ENCODE results near the gene RAB27A. TPM values are rescaled to one million over a fixed set of nuclear protein-coding genes. Genes with fewer than 3 reads are reported as not detected.

RAB27A gene
- total RNA-seq, 1 donor from 2014 or later = 98.6 TPM

DNA sequence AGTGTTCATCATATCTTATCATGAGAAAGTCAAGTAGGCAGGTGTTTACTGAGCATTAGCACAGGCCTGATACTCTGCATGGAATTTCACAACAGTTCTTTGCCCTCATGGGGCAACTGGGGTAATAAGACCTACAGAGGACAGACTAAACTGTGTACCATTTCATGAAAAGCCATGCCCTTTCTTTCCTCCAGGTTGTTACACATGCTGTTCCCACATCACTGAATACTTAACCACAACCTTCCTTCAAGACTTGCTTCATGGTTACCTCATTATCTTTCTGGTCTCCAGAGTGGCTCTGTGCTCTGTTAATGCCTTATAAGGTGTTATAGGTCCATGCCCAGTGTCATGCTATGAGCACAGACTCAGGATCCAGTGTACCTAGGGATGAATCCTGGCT lies 64.7 kb downstream of the RAB27A start:
- Mint-ChIP-seq H3K27me3 (ENCODE audit: insufficient read depth) (no peaks in the 10 kb centered on the region), H3K27ac (peak overlapping the region; percentile 18), H3K4me3 (no peak overlapping the region), H3K9me3 (no peaks in the 10 kb centered on the region), H3K4me1 (ENCODE audit: low read depth) (peaks cover 60% of the 10 kb centered on the region), H3K36me3 (ENCODE audit: low read depth) (peaks cover 55% of the 10 kb centered on the region)
- peak; percentile 11 for DNase-seq (ENCODE audit: low spot score)
- intact Hi-C loops (cut with micrococcal nuclease) = no loop called here

DNA sequence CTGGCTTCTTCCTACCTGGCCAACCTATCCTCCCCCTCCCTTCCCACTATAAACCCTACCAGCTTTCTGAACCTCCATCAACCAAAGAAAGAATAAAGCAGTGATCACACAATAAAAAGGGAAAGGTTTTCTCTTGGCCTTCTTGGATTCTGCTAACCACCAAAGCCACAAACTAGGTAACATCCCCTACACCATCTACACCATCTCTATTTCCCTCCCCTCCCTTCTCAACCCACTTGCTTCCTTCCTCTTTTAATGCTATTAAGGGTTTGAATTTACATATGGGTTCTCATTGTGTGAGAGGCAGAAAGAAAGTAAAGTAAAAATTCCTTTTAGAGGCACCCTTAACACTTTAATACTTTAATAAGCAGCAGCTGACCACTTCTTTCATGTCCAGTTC lies 67.0 kb downstream of the RAB27A start:
- no peaks in the 10 kb centered on the region for H3K9me3 Mint-ChIP-seq
- no peaks in the 10 kb centered on the region for H3K27me3 Mint-ChIP-seq (ENCODE audit: insufficient read depth)
- H3K27ac Mint-ChIP-seq = peak overlapping the region; percentile 98
- intact Hi-C loops (cut with micrococcal nuclease) = loop anchor here (1.0 kb wide), 1 partner anchor 15 kb away; no protein-coding TSS in a partner anchor
- H3K36me3 Mint-ChIP-seq (ENCODE audit: low read depth) = peaks cover 48% of the 10 kb centered on the region
- DNase-seq (ENCODE audit: low spot score) = no peak
- H3K4me3 Mint-ChIP-seq = peak overlapping the region; percentile 40
- peaks cover 78% of the 10 kb centered on the region for H3K4me1 Mint-ChIP-seq (ENCODE audit: low read depth)

DNA sequence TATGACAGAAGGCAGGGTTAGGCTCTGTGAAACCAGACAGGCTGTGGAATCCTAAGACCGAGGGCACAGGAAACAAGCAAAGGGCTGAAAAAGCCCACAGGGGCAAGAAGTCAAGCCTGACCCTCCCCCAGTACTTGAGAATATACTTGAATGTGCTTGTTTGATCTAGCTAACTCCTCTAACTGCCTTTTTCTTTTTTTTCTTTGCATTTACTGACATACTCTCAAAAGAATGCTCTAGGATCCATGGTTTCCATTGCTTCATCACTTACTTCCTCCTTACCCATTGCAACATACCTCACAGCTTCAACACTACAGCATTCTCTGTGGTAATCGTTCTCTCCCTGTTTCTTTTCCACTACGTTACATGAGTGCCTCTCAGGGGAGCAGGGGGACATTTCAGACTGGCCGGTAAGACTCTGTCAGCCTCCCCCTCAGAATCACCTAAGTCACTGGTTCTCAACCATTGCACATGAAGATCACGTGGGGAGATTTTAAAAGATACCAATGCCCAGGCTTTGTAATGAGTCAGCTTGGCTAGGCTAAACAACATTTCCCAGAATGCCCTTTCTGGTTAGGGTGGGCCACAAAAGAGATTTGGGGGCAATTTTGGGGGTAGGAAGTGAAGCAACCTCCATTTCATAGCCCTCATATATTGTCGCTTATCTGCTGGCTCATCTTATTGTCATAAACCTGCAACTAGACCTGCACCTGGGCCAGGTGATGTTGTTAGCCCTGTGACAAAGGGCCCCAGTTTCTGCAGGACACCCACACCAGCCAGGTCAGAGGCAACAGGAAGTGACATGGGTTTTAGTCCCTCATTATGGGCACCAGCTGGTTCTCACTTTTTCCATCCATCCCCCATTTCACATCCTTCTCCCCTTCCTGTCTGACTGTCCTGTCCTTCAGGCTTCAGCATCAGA lies 68.3 kb downstream of the RAB27A start:
- DNase-seq (ENCODE audit: low spot score) = peak; percentile 3

DNA sequence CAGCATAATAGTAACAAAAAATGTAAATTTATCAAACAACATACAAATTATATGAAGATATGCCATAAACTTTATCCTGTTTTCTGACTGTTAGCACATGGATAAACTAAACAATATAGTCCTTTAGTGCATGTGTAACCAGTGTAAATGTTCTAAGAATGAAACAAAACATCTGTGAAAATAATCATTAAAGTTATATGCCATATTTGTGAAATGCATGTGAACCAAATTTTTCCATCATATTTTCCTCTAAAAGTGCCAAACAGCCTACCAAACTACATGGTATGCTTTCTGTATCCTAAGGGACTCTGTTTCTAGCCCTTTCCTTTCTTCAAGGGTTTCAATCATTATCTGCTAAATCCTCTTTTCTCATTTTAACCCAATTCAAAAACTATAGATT lies 69.0 kb downstream of the RAB27A start:
- intact Hi-C loops (cut with micrococcal nuclease) = loop anchor here (1.0 to 2.0 kb wide), 3 partner anchors 34 to 188 kb away; partner anchors contain the start of genes CCPG1 and PIERCE2
- H3K27me3 Mint-ChIP-seq (ENCODE audit: insufficient read depth) = no peaks in the 10 kb centered on the region
- peak overlapping the region; percentile 98 for H3K27ac Mint-ChIP-seq
- no peaks in the 10 kb centered on the region for H3K9me3 Mint-ChIP-seq
- no peak for DNase-seq (ENCODE audit: low spot score)
- peaks cover 46% of the 10 kb centered on the region for H3K36me3 Mint-ChIP-seq (ENCODE audit: low read depth)
- H3K4me1 Mint-ChIP-seq (ENCODE audit: low read depth) = peaks cover 72% of the 10 kb centered on the region
- peak overlapping the region; percentile 63 for H3K4me3 Mint-ChIP-seq

More for the DNA sequence above, 68.3 kb downstream of the RAB27A start:
- peaks cover 48% of the 10 kb centered on the region for H3K36me3 Mint-ChIP-seq (ENCODE audit: low read depth)
- H3K9me3 Mint-ChIP-seq = no peaks in the 10 kb centered on the region
- H3K4me3 Mint-ChIP-seq = peak overlapping the region; percentile 63
- intact Hi-C loops (cut with micrococcal nuclease) = loop anchor here (1.0 to 2.0 kb wide), 4 partner anchors 16 to 187 kb away; partner anchors contain the start of genes CCPG1 and PIERCE2
- H3K4me1 Mint-ChIP-seq (ENCODE audit: low read depth) = peaks cover 78% of the 10 kb centered on the region
- no peaks in the 10 kb centered on the region for H3K27me3 Mint-ChIP-seq (ENCODE audit: insufficient read depth)
- H3K27ac Mint-ChIP-seq = peak overlapping the region; percentile 98

DNA sequence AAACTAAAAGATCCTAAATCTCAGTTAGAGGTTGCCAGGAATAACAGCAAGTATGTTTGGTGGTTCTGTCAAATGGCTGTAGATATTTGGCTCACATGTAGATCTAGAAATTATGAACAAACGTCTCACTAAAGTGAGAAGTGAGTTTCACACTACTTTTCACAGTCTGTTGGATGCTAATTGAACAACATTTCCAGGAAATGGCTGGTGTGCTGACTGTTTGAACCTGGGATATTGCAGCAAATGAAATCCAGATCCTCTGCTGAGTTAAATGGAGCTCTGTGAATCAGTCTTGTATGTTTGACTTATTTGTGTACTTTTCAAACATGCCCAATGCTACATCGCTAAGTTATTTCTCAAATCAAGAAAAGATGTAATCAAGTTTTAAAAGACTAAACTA lies 71.6 kb downstream of the RAB27A start:
- H3K4me3 Mint-ChIP-seq = no peak overlapping the region
- H3K27me3 Mint-ChIP-seq (ENCODE audit: insufficient read depth) = no peaks in the 10 kb centered on the region
- DNase-seq (ENCODE audit: low spot score) = no peak
- peaks cover 41% of the 10 kb centered on the region for H3K36me3 Mint-ChIP-seq (ENCODE audit: low read depth)
- H3K27ac Mint-ChIP-seq = no peak overlapping the region
- no peaks in the 10 kb centered on the region for H3K9me3 Mint-ChIP-seq
- peaks cover 50% of the 10 kb centered on the region for H3K4me1 Mint-ChIP-seq (ENCODE audit: low read depth)
- intact Hi-C loops (cut with micrococcal nuclease) = no loop called here

DNA sequence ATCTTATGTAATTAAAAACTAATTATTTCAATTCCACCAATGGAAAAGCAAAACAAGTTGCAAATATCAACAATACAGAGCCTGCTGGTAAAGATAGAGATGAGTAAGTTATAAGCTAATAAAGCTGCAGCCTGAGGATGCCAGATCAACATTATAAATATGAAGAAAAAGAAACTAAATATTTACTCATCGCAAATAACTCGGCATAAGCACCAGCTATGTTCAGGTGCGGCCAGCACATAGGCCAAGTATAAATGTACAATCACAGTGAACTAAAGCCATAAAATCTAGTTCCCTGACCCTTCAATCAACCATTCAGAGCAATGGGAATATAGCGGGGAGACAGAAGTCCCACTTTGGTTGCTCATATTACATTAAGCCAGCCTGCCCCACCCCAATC lies 85.1 kb downstream of the RAB27A start:
- H3K27me3 Mint-ChIP-seq (ENCODE audit: insufficient read depth) = no peaks in the 10 kb centered on the region
- H3K4me3 Mint-ChIP-seq = no peak overlapping the region
- DNase-seq (ENCODE audit: low spot score) = no peak
- intact Hi-C loops (cut with micrococcal nuclease) = no loop called here
- H3K27ac Mint-ChIP-seq = no peak overlapping the region
- H3K9me3 Mint-ChIP-seq = no peaks in the 10 kb centered on the region
- H3K36me3 Mint-ChIP-seq (ENCODE audit: low read depth) = peaks cover 20% of the 10 kb centered on the region
- no peaks in the 10 kb centered on the region for H3K4me1 Mint-ChIP-seq (ENCODE audit: low read depth)

DNA sequence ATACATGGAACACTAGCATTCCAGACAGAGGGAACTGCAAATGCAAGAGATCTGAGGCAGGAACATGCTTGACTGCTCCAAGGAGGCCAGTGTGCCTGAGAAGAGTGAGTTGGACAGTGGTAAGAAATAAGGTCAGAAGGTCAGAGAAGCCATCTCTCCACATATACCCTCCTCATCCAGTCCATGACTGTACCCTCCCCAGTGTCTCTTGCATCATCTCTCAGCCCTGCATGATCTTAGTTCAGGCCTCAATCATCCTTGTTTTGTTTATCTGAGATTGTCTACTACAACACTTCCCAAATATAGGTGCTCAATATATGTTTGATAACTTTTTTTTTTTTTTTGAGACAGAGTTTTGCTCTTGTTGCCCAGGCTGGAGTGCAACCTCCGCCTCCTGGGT lies 87.4 kb downstream of the RAB27A start:
- Mint-ChIP-seq H3K9me3 (peaks cover 5% of the 10 kb centered on the region), H3K27ac (no peak overlapping the region), H3K4me1 (ENCODE audit: low read depth) (no peaks in the 10 kb centered on the region), H3K27me3 (ENCODE audit: insufficient read depth) (no peaks in the 10 kb centered on the region), H3K4me3 (no peak overlapping the region), H3K36me3 (ENCODE audit: low read depth) (peaks cover 21% of the 10 kb centered on the region)
- intact Hi-C loops (cut with micrococcal nuclease) = no loop called here
- no peak for DNase-seq (ENCODE audit: low spot score)

DNA sequence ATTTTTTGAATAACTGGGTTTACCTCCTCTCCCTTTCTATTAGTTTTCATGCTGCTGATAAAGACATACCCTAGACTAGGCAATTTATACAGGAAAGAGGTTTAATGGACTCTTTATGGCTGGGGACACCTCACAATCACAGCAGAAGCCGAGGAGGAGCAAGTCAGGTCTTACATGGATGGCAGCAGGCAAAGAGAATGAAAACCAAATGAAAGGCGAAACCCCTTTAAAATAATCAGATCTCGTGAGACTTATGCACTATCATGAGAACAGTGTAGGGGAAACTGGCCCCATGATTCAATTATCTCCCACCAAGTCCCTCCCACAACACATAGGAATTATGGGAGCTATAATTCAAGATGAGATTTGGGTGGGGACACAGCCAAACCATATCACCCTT lies 90.9 kb downstream of the RAB27A start:
- Mint-ChIP-seq H3K36me3 (ENCODE audit: low read depth) (peaks cover 19% of the 10 kb centered on the region), H3K4me1 (ENCODE audit: low read depth) (no peaks in the 10 kb centered on the region), H3K27ac (peak overlapping the region; percentile 49), H3K4me3 (peak overlapping the region; percentile 15), H3K9me3 (peaks cover 5% of the 10 kb centered on the region), H3K27me3 (ENCODE audit: insufficient read depth) (no peaks in the 10 kb centered on the region)
- intact Hi-C loops (cut with micrococcal nuclease) = loop anchor here (5.0 to 10.0 kb wide), 2 partner anchors 239 to 796 kb away; partner anchors contain the start of gene NEDD4
- DNase-seq (ENCODE audit: low spot score) = no peak

DNA sequence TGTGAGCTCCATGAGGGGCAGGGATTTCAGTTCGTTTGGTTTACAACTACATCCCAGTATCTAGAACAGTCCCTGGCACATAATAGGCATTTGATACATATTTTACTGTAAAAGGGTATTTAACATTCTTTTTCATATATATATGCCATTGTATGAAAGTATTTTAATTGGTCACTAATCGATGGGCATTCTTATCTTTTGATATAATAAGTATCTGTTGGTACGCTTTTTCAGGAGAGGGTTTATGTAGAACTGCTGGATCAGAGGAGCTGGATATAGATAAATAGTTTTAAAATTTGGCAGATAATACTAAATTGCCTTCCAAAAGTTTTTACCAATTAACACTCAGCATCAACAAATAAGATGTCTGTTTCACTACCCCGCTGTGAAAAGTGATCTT lies 91.9 kb downstream of the RAB27A start:
- Mint-ChIP-seq H3K27me3 (ENCODE audit: insufficient read depth) (no peaks in the 10 kb centered on the region), H3K9me3 (peaks cover 5% of the 10 kb centered on the region), H3K27ac (no peak overlapping the region), H3K4me3 (no peak overlapping the region), H3K4me1 (ENCODE audit: low read depth) (no peaks in the 10 kb centered on the region), H3K36me3 (ENCODE audit: low read depth) (peaks cover 24% of the 10 kb centered on the region)
- intact Hi-C loops (cut with micrococcal nuclease) = loop anchor here (1.0 to 10.0 kb wide), 8 partner anchors 20 to 797 kb away; partner anchors contain the start of genes CCPG1, NEDD4, PIERCE2 and PIGB
- DNase-seq (ENCODE audit: low spot score) = no peak

DNA sequence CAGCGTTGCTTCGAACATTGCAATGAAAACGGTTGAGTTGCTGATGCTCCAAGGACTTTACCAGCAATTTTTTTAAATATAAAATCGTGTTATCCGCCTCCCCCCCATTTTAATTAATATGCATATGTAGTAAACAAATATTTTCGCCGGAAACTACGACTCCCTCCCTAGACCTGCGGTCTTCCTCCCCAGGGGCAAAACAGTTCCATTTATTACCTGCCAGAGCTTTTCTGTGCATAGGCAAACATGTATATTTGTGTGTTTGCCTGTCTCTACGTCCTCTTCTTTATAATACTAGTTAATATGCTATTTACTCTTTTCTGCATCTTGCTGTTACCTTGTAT lies 92.3 kb downstream of the RAB27A start:
- H3K36me3 Mint-ChIP-seq (ENCODE audit: low read depth) = peaks cover 24% of the 10 kb centered on the region
- no peak overlapping the region for H3K27ac Mint-ChIP-seq
- no peaks in the 10 kb centered on the region for H3K27me3 Mint-ChIP-seq (ENCODE audit: insufficient read depth)
- intact Hi-C loops (cut with micrococcal nuclease) = loop anchor here (1.0 to 10.0 kb wide), 8 partner anchors 20 to 797 kb away; partner anchors contain the start of genes CCPG1, NEDD4, PIERCE2 and PIGB
- no peak for DNase-seq (ENCODE audit: low spot score)
- no peak overlapping the region for H3K4me3 Mint-ChIP-seq
- no peaks in the 10 kb centered on the region for H3K4me1 Mint-ChIP-seq (ENCODE audit: low read depth)
- H3K9me3 Mint-ChIP-seq = peaks cover 5% of the 10 kb centered on the region

DNA sequence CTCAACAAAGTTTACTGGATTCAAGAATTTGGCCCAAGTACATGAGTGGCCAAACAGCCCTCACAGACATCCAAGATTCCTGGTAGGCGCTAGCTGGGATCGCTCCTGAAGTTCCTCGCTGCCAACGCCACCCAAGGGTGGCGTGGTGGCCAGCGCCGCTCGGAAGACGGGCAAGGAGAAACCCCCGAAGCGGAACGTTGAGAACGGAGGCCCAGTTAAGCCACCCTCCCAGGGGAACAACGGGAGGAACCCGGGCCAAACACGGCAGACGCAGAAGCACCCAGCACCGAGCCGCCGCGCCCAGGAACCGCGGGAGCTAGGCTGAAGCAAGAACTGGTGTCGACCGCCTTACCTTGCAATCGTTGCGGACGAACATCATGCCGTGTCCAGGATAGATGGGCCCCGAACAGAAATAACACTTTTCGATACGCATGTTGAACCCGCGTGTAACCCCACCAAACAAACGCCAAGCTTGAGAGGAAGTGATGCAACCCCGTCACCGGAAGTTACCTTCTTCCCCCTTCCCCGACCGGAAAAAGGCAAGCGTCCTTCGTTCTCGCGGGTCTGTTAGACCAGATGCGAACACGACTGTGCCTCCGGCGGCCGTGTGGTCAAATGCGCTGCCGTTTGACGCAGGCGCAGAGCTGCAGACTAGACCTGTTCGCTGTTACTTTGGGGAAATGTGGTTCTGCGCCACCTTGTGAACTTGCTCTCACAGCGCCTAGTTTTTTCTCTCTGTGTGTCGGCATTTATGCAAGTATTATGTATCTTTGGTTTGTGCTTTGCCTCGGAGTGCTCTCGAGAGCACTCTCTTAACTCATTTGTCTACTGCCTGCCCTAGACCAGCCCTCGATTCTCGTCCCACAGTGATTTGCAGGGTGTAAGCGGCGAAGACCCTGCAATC lies 92.9 kb downstream of the RAB27A start, which contains the start of gene RSL24D1:
RSL24D1 (minus strand) TSS at position 484 of the 904 bp plus-strand sequence; CDS start at position 433, 51 bp downstream.
- no peaks in the 10 kb centered on the region for H3K27me3 Mint-ChIP-seq (ENCODE audit: insufficient read depth)
- H3K36me3 Mint-ChIP-seq (ENCODE audit: low read depth) = peaks cover 25% of the 10 kb centered on the region
- H3K4me3 Mint-ChIP-seq = no peak within 1 kb of the TSS
- intact Hi-C loops (cut with micrococcal nuclease) = loop anchor here (1.0 to 10.0 kb wide), 8 partner anchors 21 to 798 kb away; partner anchors contain the start of genes CCPG1, NEDD4, PIERCE2 and PIGB
- no peak within 1 kb of the TSS for H3K27ac Mint-ChIP-seq
- DNase-seq (ENCODE audit: low spot score) = peak; percentile 94
- peaks cover under 1% of the 10 kb centered on the region for H3K4me1 Mint-ChIP-seq (ENCODE audit: low read depth)
- peaks cover 5% of the 10 kb centered on the region for H3K9me3 Mint-ChIP-seq

DNA sequence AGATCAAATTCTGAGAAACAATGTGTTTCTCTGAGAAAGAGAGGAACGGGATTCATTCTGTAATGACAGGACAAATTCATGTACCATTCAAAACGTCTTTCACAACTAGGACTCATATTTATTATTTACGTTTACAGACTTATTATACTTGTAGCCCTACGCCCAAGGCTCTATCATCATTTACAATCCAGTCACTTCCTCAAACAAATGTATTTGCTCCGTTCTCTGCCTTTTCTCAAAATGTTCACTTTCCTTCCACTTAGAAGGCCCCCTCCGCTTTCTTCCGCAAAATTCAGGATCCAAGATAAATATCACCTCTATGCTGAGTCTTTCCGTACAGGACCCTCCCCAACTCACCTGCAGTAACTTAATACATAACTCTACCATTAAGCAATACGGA lies 93.6 kb downstream of the RAB27A start:
- Mint-ChIP-seq H3K9me3 (peaks cover 5% of the 10 kb centered on the region), H3K27me3 (ENCODE audit: insufficient read depth) (no peaks in the 10 kb centered on the region), H3K36me3 (ENCODE audit: low read depth) (peaks cover 32% of the 10 kb centered on the region), H3K4me3 (no peak overlapping the region), H3K4me1 (ENCODE audit: low read depth) (peaks cover 8% of the 10 kb centered on the region), H3K27ac (no peak overlapping the region)
- intact Hi-C loops (cut with micrococcal nuclease) = loop anchor here (2.0 to 10.0 kb wide), 3 partner anchors 241 to 799 kb away; partner anchors contain the start of gene NEDD4
- no peak for DNase-seq (ENCODE audit: low spot score)

All from activated T-helper 1 cell treated with anti-CD3 and anti-CD28 coated beads, Interleukin-12 subunit alpha, Interleukin-12 subunit beta, Interleukin-2, Interleukin-4 antibody, amounts not matched to agents 30 ng/mL and 10 ng/mL and 1 ng/mL, durations not matched to agents 14 hours and 24 hours and 36 hours (primary cell).